Measurements from ENCODE around the gene MAPK10.
"Not testable (repeated sequence)": the region's sequence is repeated elsewhere in the genome, so short reads cannot be mapped to it uniquely, and the experiment has no call there.

Gene MAPK10

DNA sequence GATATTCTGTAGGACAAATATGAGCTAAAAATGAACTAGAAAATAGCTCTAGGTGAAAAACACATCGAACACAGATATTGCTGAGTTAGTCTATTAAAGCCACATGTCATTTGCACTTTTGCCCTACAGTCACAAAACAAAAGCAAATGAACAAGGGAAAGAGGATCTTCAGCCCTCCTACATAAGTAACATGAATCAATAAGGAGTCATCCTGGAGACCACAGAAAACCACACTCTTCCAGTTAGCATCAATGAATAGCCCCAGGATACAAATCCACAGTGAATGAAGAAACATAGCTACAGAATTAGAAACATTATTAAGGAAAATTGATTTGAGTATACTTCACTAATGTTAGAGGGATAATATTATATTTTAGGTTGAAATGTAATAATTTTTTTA is 311.4 kb downstream of the MAPK10 start:
- FAIRE-seq (no peak), DNase-seq (ENCODE audit: insufficient read length, low spot score) (no peak)

DNA sequence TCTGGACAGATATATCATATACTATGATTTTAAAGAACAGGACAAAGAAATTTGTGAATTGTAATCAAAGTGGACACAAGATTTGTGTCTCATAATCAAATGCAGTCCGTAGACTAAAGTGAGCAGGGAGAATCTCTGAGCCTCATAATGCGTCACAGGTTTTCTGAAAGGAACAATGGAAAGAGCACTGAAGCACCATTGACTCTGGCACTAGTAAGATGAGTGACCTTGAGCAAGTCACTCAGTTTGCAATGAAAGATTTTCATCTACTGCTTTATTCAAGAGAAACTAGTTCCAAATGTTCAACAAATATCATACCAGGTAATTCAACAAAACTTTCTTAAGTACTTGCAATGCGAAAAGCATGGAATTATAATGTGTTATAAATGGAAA is 315.3 kb downstream of the MAPK10 start:
- no peak for FAIRE-seq
- DNase-seq (ENCODE audit: insufficient read length, low spot score): no peak

GRCh38 chr4:86043755-86044592 is 315.9 kb downstream of the MAPK10 start:
- FAIRE-seq (peak; percentile 26), DNase-seq (ENCODE audit: insufficient read length, low spot score) (peak; percentile 1)

- DNase-seq (ENCODE audit: insufficient read length, low spot score) (no peak), FAIRE-seq (no peak)
Observed at GRCh38 chr4:86038037-86038436, 321.8 kb downstream of the MAPK10 start.

GRCh38 chr4:86036736-86037135 is 323.1 kb downstream of the MAPK10 start:
- DNase-seq (ENCODE audit: insufficient read length, low spot score) (no peak), FAIRE-seq (no peak)

DNA sequence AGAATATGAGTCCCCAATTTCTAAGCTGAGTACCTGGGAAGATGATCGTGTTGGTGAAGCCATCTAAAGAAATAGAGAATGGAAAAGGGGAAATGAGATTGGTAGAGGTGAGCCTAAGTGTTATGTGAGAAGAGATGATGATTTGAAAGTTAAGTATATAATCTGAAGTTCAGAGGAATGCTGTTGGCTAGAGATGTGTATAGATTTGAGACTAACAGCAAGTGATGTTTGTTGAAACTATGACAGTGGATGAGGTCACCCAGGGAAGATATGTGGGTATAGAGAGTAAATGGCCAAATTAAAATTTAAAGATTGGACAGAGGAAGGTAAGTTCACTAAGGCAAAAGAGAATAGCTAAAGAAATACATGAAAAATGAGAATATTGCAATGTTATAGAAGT is 324.2 kb downstream of the MAPK10 start:
- DNase-seq (ENCODE audit: insufficient read length, low spot score) (no peak), FAIRE-seq (no peak)

DNA sequence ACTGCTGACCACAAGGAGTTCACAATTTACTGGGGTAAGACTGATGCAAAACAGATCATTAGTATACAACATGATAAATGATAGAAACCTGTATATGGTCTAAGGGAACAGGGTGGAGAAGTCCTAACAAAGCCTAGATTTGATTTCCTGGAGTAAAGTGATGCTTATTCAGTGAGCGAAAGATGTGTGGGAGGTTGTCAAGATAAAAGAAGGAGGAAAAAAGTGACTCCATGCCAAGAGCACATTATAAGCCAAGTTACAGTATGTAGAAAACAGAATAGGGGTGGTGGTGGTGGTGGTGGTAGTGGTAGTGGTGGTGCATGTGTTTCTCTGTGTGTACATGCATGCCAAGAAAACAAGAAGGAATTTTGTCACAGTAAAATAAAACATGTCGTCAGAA is 325.2 kb downstream of the MAPK10 start:
- DNase-seq (ENCODE audit: insufficient read length, low spot score) (no peak), FAIRE-seq (no peak)

DNA sequence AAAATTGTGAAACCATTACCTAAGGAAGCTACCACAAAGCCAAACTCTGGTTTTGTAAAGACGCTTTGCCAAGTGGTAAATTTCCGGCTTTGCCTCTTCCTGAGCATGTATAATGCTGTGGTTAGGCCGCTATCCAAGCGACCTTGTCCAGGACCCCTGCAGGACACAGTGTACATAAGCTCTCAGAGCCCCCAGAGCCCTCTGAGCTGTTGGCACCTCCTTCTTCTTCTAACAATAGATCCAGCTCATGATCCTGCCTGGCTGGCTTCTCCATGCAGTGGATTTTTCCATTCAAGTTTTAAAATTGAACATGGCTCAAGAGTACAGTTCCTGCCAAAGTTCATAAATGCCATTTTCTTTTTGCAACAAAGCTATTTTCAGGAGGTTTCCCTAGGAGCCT is 326.7 kb downstream of the MAPK10 start:
- DNase-seq (ENCODE audit: insufficient read length, low spot score): no peak
- no peak for FAIRE-seq

- FAIRE-seq: no peak
- DNase-seq (ENCODE audit: insufficient read length, low spot score): no peak
Observed at GRCh38 chr4:86032476-86033022, 327.3 kb downstream of the MAPK10 start.

DNA sequence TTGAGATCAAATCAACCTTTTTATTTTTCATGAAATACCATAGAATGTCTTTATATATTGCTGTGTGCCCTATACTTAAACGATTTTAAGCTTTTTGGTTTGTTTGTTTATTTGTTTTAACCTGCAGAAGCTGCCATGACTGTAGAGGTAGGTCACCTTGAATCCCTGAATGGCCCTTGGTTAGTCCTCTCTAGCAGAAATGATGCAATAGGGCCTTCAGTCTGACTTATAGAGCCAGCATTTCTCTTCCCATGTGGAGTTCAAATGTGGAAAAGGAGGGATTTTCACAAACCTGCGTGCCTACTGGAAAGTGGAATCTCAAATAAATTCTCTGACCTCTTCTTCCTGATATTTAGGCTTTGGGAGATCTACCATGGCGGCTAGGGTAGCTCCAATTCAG is 327.9 kb downstream of the MAPK10 start:
- DNase-seq (ENCODE audit: insufficient read length, low spot score): no peak
- peak; percentile 42 for FAIRE-seq

GRCh38 chr4:86026720-86027119 is 333.1 kb downstream of the MAPK10 start:
- no peak for FAIRE-seq
- no peak for DNase-seq (ENCODE audit: insufficient read length, low spot score)

GRCh38 chr4:86021671-86022070 is 338.2 kb downstream of the MAPK10 start:
- not testable (repeated sequence) for DNase-seq (ENCODE audit: insufficient read length, low spot score); FAIRE-seq

- DNase-seq (ENCODE audit: insufficient read length, low spot score): no peak
- FAIRE-seq: no peak
Observed at GRCh38 chr4:86019906-86020305, 339.9 kb downstream of the MAPK10 start.

DNA sequence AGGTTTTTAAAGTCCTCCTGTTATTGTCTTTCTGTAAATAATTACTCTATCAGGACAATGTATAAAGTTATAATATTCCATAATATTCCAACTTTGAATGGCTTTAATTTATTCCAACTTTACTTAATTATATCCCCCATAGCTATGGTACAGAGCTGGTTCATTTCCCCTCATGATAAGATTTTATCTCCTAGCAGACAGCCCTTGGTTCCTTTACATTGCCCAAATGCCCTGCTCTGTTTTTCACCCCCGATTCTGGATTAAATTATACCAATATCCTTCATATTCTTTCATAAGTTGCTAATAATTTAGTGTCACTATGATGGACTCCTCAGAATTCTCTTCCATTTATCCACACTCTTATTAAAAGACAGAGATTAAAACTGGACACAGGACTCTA is 340.5 kb downstream of the MAPK10 start:
- FAIRE-seq (no peak), DNase-seq (ENCODE audit: insufficient read length, low spot score) (no peak)

DNA sequence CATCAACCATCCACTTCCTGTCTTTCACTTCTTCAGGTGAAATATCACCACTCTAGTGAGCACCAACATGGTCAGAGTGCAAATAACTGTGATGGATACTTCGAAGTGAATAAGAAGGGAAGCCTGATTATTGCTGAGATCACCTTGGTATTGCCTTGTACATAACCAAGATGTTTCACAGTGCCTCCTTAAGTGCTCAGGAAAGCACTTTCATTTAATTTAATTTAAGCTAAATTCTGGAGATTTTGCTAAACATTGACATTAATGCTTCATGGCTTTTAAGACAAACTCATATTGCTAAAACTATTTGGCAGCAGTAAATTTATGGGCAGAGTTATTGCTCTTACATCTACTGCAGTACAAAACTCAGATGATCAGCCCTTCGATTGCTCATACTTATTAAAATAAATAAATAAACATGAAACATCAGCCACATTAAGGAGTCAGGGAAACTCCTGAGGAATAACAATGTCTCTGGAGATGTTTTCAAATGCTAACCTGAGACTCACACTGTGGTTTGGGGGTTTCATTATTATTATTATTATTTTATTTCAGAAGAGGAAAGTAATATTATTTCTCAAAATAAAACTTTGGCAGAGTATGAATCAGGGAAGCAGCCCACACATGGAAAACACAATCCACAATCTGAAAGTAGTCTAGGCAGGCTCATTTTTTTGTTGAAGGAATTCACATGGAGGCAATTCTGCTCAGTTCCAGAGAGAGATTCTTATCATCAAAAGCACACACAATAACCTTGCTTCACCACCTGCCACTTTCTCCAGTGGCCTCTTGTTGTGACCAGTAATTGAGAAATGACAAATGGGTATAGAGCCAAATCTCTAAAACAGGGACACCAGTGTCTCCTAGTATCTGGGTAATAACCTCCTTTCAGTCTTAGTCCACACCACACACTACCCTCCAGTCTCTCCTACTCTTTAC is 344.2 kb downstream of the MAPK10 start:
- FAIRE-seq (no peak), DNase-seq (ENCODE audit: insufficient read length, low spot score) (no peak)

- no peak for DNase-seq (ENCODE audit: insufficient read length, low spot score)
- no peak for FAIRE-seq
Observed at GRCh38 chr4:86014599-86014998, 345.3 kb downstream of the MAPK10 start.

- no peak for DNase-seq (ENCODE audit: insufficient read length, low spot score)
- no peak for FAIRE-seq
Observed at GRCh38 chr4:86013621-86014020, 346.2 kb downstream of the MAPK10 start.

GRCh38 chr4:86011117-86011516 is 348.7 kb downstream of the MAPK10 start:
- DNase-seq (ENCODE audit: insufficient read length, low spot score) (no peak), FAIRE-seq (no peak)

DNA sequence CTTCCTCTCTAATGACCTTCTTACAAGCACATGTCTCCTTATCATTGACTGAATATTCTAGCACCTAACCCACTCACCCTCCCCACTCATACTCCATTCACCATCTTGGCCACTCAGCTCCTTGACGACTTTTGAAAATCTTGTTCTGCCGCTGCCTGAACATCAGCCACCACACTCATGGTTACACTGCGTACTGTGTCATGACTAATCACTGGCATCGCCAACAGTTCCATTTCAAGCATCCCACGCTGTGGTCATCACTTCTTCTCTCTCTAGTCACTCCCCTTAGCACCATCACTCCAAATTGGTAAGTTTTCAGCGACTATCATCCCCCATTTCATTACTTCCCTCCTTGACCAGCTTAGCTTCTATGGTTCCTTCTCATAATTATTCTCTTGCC is 352.8 kb downstream of the MAPK10 start:
- DNase-seq (ENCODE audit: insufficient read length, low spot score) (no peak), FAIRE-seq (no peak)

DNA sequence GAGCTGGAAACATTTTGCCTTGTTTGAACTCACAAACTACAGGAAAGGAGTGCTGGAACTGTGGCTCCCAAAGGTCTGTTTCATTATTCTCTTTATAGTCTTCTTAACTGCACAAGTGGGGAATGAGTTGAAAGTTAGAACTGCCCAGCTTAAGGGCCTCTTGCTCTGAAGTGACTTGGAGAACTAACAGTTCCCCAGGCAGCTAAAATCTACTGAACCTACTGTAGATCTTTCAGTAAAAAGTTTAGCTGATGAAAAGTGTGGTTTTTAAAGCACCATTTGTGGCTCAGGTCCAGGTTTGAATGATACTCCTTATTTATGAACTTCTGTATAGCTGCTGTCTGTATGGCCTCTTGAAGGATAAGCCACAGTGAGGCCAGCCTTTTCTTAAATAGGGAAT is 353.8 kb downstream of the MAPK10 start:
- FAIRE-seq: no peak
- no peak for DNase-seq (ENCODE audit: insufficient read length, low spot score)

DNA sequence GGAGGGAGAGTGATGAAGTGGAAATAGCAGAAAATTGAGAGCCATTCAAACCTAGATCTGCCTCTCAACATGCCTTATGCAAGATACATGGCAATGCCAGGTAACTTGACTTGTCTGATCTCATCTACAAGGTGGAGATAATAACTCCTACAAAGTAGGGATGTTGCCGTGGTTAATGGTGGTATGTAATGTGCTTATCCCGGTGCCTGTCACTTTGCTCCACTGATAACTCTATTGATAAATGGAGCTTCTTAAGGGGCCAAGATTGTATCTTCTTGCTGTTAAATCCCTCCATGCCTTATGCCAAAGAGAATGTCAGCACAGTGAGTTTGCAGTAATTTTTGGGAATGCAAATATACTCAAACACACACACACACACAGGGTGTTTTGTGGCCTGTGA is 355.8 kb downstream of the MAPK10 start:
- FAIRE-seq (no peak), DNase-seq (ENCODE audit: insufficient read length, low spot score) (no peak)

Data from GM19239 (cell line).